Ishikawa (cell line): ENCODE results near the gene TAS2R30.

Experiments
- EP300 ChIP-seq: IDR thresholded peaks from 2 replicates; pipeline ENCODE4 v1.6.1; 2012; ENCODE audit warnings: borderline replicate concordance
- MAX ChIP-seq: IDR thresholded peaks from 2 replicates; pipeline ENCODE4 v1.6.1; 2012
- NFIC ChIP-seq: IDR thresholded peaks from 2 replicates; pipeline ENCODE4 v1.6.1; 2012
- REST ChIP-seq: IDR thresholded peaks from 2 replicates; pipeline ENCODE4 v1.6.1; 2012; ENCODE audit warnings: low read depth, mild to moderate bottlenecking
- TCF12 ChIP-seq: IDR thresholded peaks from 2 replicates; pipeline ENCODE4 v1.6.1; 2012; ENCODE audit warnings: low read depth
- USF1 ChIP-seq: IDR thresholded peaks from 2 replicates; pipeline ENCODE4 v1.6.1; 2012

GRCh38 chr12:11092128-11092527, 42.3 kb downstream of the TAS2R30 start, which contains the start of gene TAS2R43:
- TF ChIP-seq USF1 (no peak), NFIC (no peak), EP300 (no peak), TCF12 (no peak), REST (no peak), MAX (no peak)
